Mesendoderm (in vitro differentiated cells): ENCODE data around the gene SH2B2.
A peak's percentile ranks its signal among the peaks of the same experiment; 100 is the strongest.

Experiments
- DNase-seq: peaks from one replicate; pipeline ENCODE4 v3.0.0; 2013
- H2AK5ac ChIP-seq: 2 replicates; pipeline ENCODE4 v1.6.1; 2013; ENCODE audit warnings: low read length, inconsistent platforms
- H2BK120ac ChIP-seq: 2 replicates; pipeline ENCODE4 v1.6.1; 2013; ENCODE audit warnings: low read depth, mild to moderate bottlenecking, low read length, moderate library complexity, mixed read lengths
- H2BK15ac ChIP-seq: replicated peaks from 2 replicates; pipeline ENCODE4 v1.6.1; 2013; ENCODE audit warnings: low read depth, mild to moderate bottlenecking, moderate library complexity
- H2BK5ac ChIP-seq: 2 replicates; pipeline ENCODE4 v1.6.1; 2013; ENCODE audit warnings: low read length, inconsistent platforms
- H3K18ac ChIP-seq: 2 replicates; pipeline ENCODE4 v1.6.1; 2013; ENCODE audit warnings: mild to moderate bottlenecking, low read length, mixed read lengths
- H3K23ac ChIP-seq: one replicate; pipeline ENCODE4 v1.6.1; 2013; ENCODE audit warnings: low read length
- H3K27ac ChIP-seq: 2 replicates; pipeline ENCODE4 v1.5.1; 2013; ENCODE audit warnings: low read depth, mild to moderate bottlenecking, inconsistent platforms, low read length, moderate library complexity
- H3K27me3 ChIP-seq: 2 replicates; pipeline ENCODE4 v1.6.1; 2013; ENCODE audit warnings: low read length, control low read depth, mild to moderate bottlenecking, inconsistent platforms; ENCODE audit not compliant: insufficient read depth, poor library complexity
- H3K36me3 ChIP-seq: 2 replicates; pipeline ENCODE4 v1.6.1; 2013; ENCODE audit warnings: low read length, inconsistent platforms; ENCODE audit not compliant: control insufficient read depth, insufficient read depth
- H3K4ac ChIP-seq: one replicate; pipeline ENCODE4 v1.6.1; 2013; ENCODE audit warnings: low read depth, mild to moderate bottlenecking, low read length, moderate library complexity
- H3K4me1 ChIP-seq: 2 replicates; pipeline ENCODE4 v1.6.1; 2013; ENCODE audit warnings: low read depth, low read length, inconsistent platforms; ENCODE audit not compliant: control insufficient read depth
- H3K4me2 ChIP-seq: 2 replicates; pipeline ENCODE4 v1.6.1; 2013; ENCODE audit warnings: low read length
- H3K4me3 ChIP-seq: 2 replicates; pipeline ENCODE4 v1.5.1; 2013; ENCODE audit warnings: mild to moderate bottlenecking, low read length
- H3K56ac ChIP-seq: one replicate; pipeline ENCODE4 v1.6.1; 2013; ENCODE audit warnings: low read length
- H3K79me1 ChIP-seq: 2 replicates; pipeline ENCODE4 v1.6.1; 2013; ENCODE audit warnings: low read length, inconsistent platforms
- H3K79me2 ChIP-seq: 2 replicates; pipeline ENCODE4 v1.6.1; 2013; ENCODE audit warnings: mild to moderate bottlenecking, low read length; ENCODE audit not compliant: control insufficient read depth, insufficient read depth
- H3K9ac ChIP-seq: 2 replicates; pipeline ENCODE4 v1.6.1; 2013; ENCODE audit warnings: low read length, inconsistent platforms
- H4K5ac ChIP-seq: one replicate; pipeline ENCODE4 v1.6.1; 2013; ENCODE audit warnings: low read length
- H4K8ac ChIP-seq: one replicate; pipeline ENCODE4 v1.6.1; 2013; ENCODE audit warnings: low read depth, mild to moderate bottlenecking, control low read depth, low read length, moderate library complexity
- WGBS: extraction: QIAGEN DNeasy Blood & Tissue Kit; methylation state at CpG from one replicate; pipeline ENCODE4 v1.1.7; 2013; ENCODE audit warnings: low lambda C conversion rate, missing lambda C conversion rate; ENCODE audit not compliant: insufficient coverage; ENCODE audit errors: extremely low coverage; 5-methylcytosine and 5-hydroxymethylcytosine counted together

Gene SH2B2

DNA sequence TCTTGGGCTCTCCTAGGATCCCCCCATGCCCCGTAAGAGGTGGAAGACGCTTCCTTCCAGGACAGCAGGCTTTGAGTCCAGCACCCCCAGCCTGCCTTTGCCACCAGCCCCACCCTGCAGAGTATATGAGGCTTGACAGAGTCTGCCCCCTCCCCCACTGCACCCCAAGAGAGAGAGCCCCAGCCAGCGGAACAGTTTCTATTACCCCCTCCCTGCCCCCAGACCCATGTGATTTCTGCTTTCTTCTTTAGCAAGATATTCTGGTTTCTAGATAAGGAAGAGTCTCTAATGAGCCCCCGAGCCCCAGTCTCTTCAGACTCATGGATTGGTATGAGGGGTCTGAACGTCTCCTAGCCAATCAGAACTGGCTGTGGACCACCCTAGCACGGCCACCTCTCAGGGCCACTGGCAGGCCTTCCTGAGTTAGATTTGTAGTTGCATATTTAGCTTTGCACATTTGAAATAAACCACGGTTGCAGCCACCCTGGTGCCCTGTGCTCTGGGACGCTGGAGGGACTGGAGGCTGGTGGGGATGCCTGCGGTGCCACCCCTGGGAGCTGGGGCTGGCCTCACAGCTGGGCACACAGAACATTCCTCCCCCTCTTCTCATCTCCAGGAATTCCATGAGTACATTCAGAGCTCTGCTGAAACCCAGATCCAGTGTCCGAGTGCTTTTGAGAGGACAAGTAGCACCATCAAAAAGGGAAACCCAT is 3.0 kb upstream of the SH2B2 start:
- Histone ChIP-seq H3K4me1 (peaks cover 2% of the 10 kb centered on the region), H4K5ac (no peak overlapping the region), H2BK5ac (no peak overlapping the region), H3K4ac (no peak overlapping the region), H3K36me3 (no peaks in the 10 kb centered on the region), H2BK15ac (no peak overlapping the region), H2BK120ac (no peak overlapping the region), H2AK5ac (no peak overlapping the region), H3K23ac (no peak overlapping the region), H3K4me3 (no peak overlapping the region), H3K27me3 (no peaks in the 10 kb centered on the region), H3K4me2 (no peak overlapping the region), H3K56ac (no peak overlapping the region), H3K27ac (no peak overlapping the region), H3K18ac (no peak overlapping the region), H3K79me1 (no peaks in the 10 kb centered on the region), H4K8ac (no peak overlapping the region), H3K9ac (no peak overlapping the region), H3K79me2 (no peaks in the 10 kb centered on the region)
- WGBS, result no CpG with 5 or more reads among the region's 10 CpGs
- no peak for DNase-seq

DNA sequence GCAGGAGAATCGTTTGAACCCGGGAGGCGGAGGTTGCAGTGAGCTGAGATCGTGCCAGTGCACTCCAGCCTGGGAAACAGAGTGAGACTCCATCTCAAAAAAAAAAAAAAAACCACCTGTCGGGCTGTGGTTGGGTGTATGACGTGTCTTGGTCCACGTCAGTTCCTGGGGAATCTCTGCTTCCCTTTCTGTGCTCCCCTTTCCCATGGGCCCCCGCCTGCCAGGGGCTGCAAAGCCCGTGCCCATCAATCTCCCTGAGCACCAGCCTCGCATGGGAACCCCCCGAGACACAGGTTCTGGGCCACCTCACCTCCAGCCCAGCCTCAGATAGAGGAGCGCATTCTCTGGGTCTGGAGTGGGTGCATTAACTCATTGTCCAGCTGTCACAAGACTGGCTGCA is 2.3 kb upstream of the SH2B2 start:
- no peak overlapping the region for H4K5ac ChIP-seq
- H3K9ac ChIP-seq, result no peak overlapping the region
- no peak overlapping the region for H3K4me3 ChIP-seq
- H2BK15ac ChIP-seq, result no peak overlapping the region
- no CpG with 5 or more reads among the region's 12 CpGs for WGBS
- no peaks in the 10 kb centered on the region for H3K79me2 ChIP-seq
- H3K18ac ChIP-seq, result no peak overlapping the region
- no peak overlapping the region for H2AK5ac ChIP-seq
- H3K79me1 ChIP-seq, result no peaks in the 10 kb centered on the region
- no peak overlapping the region for H4K8ac ChIP-seq
- H2BK5ac ChIP-seq, result no peak overlapping the region
- no peak for DNase-seq
- no peaks in the 10 kb centered on the region for H3K36me3 ChIP-seq
- no peak overlapping the region for H3K56ac ChIP-seq
- H3K4me1 ChIP-seq, result peaks cover 2% of the 10 kb centered on the region
- H3K23ac ChIP-seq, result no peak overlapping the region
- H3K4ac ChIP-seq, result no peak overlapping the region
- H3K27ac ChIP-seq, result no peak overlapping the region
- no peaks in the 10 kb centered on the region for H3K27me3 ChIP-seq
- no peak overlapping the region for H2BK120ac ChIP-seq
- no peak overlapping the region for H3K4me2 ChIP-seq

DNA sequence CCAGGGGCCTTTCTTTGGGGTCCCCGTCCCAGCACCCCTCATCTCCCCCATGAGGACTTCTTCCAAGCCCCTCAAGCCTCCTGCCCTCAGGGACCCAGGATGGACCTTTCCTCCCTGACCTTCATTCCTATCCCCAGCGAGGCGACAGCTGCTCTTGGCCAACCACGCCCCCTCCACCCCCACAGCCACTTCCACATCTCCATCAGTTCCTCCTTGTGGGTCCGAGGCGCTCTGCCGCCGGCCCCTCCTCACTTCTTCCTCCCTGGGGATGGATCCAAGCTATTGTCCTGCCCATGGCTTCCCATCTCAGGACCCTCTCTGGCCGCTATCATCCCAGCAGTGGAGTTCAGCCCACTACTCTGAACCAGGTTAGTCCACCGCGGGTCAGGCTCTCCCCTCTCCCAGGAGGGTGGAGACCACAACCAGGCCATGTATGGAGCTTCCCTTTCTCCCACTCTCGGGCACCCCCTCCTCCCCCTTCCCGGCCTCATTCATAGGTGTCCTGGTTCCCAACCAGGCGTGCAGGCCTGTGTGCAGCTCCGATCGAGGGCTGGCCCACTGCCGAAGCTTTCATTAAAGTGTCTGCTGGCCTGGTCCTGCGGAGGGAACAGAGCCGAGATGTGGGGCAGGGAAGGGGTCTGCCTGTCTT is 1.7 kb upstream of the SH2B2 start:
- Histone ChIP-seq H2BK5ac (no peak overlapping the region), H2AK5ac (no peak overlapping the region), H3K9ac (no peak overlapping the region), H3K56ac (no peak overlapping the region), H3K36me3 (no peaks in the 10 kb centered on the region), H4K8ac (no peak overlapping the region), H3K27me3 (no peaks in the 10 kb centered on the region), H3K4me3 (no peak overlapping the region), H3K79me1 (no peaks in the 10 kb centered on the region), H2BK15ac (no peak overlapping the region), H3K18ac (no peak overlapping the region), H3K4me1 (peaks cover 2% of the 10 kb centered on the region), H3K4me2 (no peak overlapping the region), H3K27ac (no peak overlapping the region), H4K5ac (no peak overlapping the region), H3K23ac (no peak overlapping the region), H3K4ac (no peak overlapping the region), H2BK120ac (no peak overlapping the region), H3K79me2 (no peaks in the 10 kb centered on the region)
- no peak for DNase-seq
- no CpG with 5 or more reads among the region's 19 CpGs for WGBS

DNA sequence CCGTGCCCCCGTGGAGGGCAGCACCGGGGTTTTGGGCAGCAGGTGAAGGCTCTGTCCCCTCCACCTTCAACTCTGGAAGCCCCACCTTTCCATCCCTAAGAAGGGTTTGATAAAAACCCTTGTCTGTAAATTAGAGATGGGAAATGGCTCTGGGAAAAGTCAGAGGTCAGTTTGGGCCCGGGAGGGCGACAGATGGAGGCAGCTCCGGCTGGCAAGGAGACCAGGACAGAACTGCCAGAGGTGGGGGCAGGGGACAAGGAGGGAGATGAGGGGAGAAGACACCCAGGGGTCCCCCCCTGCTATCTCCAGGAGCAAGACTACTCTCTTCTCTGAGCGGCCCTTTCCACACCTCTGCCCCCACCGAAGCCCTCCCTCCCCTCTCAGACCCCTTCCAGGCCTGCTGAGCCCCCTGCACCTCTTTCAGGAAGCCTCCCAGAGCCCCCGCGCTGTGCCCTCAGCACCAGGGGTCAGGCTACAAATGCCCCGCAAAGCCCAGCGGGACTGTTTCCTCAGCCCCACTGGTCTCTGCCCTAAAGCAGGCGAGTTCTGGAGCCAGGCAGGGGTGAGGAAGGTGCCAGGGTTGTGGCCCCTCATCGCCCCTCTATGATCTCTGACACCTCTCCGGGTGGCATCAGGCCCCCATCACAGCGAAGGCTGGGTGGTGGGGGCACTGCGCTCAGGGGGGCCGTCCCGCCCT is 980 bp upstream of the SH2B2 start:
- peak; percentile 22 for DNase-seq
- no peak overlapping the region for H2AK5ac ChIP-seq
- no peak overlapping the region for H2BK15ac ChIP-seq
- H3K9ac ChIP-seq, result peak overlapping the region; percentile 89
- WGBS, result no CpG with 5 or more reads among the region's 19 CpGs
- no peak overlapping the region for H3K4me3 ChIP-seq
- H3K36me3 ChIP-seq, result no peaks in the 10 kb centered on the region
- peak overlapping the region; percentile 91 for H3K56ac ChIP-seq
- no peaks in the 10 kb centered on the region for H3K79me1 ChIP-seq
- H4K5ac ChIP-seq, result no peak overlapping the region
- H2BK5ac ChIP-seq, result no peak overlapping the region
- no peaks in the 10 kb centered on the region for H3K79me2 ChIP-seq
- no peak overlapping the region for H3K27ac ChIP-seq
- H3K27me3 ChIP-seq, result no peaks in the 10 kb centered on the region
- H3K23ac ChIP-seq, result peak overlapping the region; percentile 24
- no peak overlapping the region for H4K8ac ChIP-seq
- H3K18ac ChIP-seq, result no peak overlapping the region
- H3K4me2 ChIP-seq, result peak overlapping the region; percentile 60
- H3K4me1 ChIP-seq, result peaks cover 2% of the 10 kb centered on the region
- H2BK120ac ChIP-seq, result no peak overlapping the region
- H3K4ac ChIP-seq, result no peak overlapping the region

DNA sequence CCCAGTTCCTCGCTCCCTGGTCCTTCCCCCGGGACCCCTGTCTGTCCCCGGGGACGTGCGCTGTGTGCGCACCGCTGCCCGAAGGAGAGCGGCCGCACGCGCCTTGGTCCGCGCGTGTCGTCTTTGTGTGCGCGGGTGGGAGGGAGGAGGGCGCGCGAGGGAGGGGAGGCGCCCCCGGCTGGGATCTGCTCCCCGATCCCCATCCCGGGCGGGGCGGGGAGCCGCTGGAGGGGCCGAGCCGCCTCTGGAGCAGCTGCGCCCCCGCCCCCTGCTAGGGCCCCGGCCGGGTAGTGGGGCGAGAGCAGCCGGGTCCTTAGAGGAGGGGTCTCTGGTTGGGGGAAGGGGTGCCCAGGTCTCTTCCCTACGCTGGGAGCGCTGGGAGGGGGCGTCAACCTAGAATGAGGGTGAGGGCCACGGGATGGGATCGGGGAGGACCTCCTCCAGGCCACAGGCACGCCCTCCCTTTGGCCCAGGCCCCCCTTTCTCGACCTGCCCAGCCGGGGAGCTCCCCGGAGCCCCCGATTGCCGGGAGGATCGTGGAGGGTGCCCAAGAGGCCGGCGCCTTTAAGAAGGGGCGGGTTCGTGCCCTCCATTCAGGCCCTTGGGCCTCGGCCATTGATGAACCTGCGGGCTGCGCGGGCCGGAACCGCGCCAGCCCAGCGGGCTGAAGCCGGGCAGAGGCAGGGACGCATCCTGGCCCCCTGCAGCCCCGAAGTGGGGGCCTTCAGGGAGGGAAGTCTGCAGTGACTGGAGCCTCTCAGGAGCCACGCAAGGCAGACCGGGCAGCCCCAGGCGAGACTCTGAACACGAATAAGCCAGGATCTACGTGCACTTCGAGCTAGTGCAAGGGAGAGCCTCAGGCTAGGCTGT is 678 bp downstream of the SH2B2 start:
- Histone ChIP-seq H3K79me2 (no peaks in the 10 kb centered on the region), H2BK15ac (no peak overlapping the region), H4K8ac (no peak overlapping the region), H3K4me2 (peak overlapping the region; percentile 93), H2BK5ac (no peak overlapping the region), H3K23ac (peak overlapping the region; percentile 24), H3K27ac (no peak overlapping the region), H3K27me3 (no peaks in the 10 kb centered on the region), H3K36me3 (no peaks in the 10 kb centered on the region), H3K4me1 (peaks cover 2% of the 10 kb centered on the region), H3K9ac (peak overlapping the region; percentile 83), H4K5ac (no peak overlapping the region), H3K18ac (no peak overlapping the region), H3K56ac (peak overlapping the region; percentile 90), H3K4me3 (peak overlapping the region; percentile 73), H3K4ac (no peak overlapping the region), H2BK120ac (no peak overlapping the region), H2AK5ac (no peak overlapping the region), H3K79me1 (no peaks in the 10 kb centered on the region)
- no CpG with 5 or more reads among the region's 69 CpGs for WGBS
- peak; percentile 17 for DNase-seq
